GM19328 (cell line): Measurements from ENCODE around the gene ELMO1.

Source experiments
- ATAC-seq: cut with Tn5 transposase; IDR thresholded peaks from one replicate; pipeline ENCODE4 v1.9.1; 2021; ENCODE audit warnings: mild to moderate bottlenecking, moderate library complexity; ENCODE audit not compliant: unreplicated experiment

The ELMO1 gene

DNA sequence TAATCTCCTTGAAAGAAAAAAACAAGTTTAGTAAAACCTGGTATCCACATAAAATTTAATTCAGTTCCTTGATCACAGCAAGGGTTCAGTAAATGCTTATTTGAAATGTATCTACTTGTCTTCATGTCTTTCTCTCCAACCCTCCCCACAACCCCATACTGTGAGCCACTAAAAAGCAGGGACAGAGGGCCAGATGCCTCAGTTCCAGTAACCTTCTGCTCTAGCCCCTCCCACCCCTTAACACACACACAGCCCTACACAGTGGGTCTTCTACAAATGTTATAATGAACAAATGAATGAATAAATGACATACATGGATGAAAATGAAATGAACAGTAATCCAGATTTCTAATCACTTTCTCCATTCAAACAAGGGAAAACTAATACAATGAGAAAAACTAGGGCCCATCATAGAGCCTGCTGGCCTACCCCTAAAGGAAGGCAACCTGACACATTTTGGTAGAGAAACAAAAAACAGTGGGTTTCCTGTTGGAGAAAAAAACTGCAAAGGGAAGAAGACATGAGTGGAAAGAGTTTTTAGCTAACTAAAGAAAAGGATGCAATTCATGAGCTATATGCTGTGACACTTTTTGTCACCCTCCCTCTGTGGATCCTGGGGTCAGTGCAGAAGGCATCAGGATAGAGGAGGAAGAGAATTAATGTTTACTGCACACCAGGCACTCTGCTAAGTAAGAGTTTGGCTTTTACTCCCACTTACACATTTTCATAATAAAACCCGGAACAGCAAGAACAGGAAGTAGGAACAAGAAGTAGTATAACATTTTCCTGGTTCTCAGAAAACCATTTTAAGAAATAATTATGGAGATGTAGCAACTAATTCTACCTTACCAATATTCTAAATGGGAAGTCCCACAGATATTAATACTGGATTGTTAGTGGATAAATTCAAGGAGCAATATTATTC, 38.1 kb downstream of the ELMO1 start:
- no peak for ATAC-seq

DNA sequence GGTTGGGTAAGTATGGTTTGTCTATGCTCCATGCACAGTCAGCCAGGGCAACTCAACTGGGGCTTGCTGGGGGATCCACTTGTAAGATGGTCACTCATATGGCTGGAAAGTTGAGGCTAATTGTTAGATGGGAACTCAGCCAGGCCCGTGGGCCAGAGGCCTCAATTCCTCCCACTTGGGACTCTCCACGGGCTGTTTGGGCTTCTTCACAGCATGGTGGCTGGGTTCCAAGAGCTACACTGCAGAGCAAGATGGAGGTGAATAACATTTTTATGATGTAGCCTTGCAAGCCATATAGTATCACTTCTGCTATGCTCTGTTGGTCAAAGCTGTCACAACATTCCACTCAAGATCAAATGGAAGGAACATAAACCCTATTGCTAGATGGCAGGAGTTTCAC, 39.2 kb downstream of the ELMO1 start:
- no peak for ATAC-seq

DNA sequence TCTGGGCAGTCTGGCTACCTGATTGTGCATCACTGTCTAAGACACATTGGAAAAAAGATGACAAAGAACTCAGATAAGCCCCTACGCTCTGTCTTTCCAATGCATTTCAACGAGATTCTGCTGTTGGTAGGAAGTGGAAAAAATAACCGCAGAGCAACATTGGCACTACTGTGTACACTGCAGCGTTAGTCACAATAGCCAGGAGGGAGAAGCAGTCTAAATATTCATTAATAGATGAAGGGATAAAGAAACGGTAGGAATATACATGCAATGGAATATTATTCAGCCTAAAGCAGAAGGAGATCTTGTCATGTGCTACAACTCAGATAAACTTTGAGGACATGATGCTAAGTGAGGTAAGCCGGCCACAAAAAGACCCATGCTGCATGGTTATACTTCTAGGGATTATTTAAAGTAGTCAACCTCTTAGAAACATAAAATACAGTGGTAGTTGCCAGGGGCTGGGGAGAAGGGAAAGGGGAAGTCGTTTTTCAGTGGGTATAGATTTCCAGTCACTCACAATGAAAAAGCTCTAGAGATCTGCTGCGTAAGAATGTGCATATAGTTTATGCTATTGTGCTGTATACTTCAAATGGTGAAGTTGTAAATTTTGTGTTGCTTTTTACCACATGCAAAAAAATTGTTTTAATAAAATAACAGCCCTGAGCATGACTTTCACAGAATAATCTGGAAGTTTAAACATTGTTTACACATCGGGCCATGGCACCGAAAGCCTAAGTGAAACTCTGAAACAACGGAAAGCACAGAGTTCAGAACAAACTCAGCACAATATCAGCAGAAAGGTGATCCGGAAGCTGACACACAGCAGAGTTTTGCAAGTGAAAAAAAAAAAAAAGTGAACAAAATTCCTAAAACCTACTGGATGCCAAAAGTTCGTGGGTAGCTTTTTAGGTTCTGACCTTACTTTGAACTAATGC, 40.1 kb downstream of the ELMO1 start:
- no peak for ATAC-seq

DNA sequence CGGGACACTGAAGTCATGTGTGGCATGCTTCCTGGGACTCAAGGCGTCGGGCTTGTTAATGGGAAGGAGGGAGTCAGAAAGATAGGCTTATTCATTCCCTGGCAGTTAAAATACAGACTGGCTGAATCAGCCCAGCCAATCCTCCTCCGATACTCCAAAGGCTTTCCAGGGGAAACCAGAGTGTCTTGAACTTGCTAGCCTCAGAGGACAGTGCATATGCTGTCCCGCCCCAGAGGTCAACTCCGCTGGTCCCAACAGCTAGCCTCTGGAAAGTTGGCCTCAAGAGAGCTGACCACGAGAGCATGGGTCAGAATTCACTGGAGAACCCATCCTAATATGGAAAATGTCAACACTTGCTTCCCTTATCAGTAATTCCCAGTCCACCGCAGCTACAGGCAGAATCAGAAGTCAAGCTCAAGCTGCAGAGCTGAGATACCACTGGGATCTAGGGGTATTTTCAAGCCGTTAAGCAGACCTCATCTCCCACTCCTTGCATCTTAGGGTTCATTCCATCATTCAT, 43.0 kb downstream of the ELMO1 start:
- ATAC-seq: no peak

DNA sequence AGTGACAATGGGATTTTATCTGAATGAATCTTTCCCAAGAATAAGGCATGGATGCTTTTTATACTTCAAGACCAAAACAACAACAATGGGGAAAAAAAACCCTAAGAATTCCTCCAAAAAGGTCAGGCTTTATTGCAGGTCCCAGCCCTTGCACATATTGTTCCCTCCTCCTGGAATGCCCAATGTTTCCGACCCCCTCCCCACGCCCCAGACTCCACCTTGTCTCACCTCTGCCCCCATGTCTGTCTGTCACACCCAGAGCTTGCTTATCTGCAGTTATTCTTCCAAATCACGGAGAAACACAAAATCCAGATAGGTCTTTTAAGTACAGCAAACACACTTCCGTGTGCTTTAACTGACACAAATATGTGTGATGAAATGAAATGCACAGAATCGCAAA, 43.5 kb downstream of the ELMO1 start:
- no peak for ATAC-seq

DNA sequence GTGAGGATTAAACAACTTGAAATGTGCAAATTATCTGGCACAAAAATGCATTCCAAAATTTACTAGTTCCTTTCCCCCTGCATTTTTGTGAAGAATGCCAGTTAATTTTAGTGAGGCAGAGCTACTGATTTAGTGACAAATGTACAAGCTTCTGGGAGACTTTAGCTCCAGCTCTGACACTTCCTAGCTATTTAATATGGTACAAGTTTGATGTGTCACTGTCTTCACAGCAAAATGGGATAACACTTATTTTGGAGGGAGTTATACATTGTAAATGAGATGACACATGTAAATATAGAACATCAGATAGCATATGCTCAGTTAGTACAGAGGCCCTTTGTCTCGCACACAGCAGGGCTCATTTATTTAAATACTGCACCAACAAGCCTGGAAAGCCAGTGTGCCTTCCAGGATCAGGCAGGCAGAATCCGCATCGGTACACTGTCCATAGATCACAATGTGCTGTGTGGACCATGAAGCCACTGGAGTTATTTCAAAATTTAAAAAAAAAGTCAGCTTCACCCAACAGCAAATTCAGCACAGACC, 48.7 kb downstream of the ELMO1 start:
- no peak for ATAC-seq

DNA sequence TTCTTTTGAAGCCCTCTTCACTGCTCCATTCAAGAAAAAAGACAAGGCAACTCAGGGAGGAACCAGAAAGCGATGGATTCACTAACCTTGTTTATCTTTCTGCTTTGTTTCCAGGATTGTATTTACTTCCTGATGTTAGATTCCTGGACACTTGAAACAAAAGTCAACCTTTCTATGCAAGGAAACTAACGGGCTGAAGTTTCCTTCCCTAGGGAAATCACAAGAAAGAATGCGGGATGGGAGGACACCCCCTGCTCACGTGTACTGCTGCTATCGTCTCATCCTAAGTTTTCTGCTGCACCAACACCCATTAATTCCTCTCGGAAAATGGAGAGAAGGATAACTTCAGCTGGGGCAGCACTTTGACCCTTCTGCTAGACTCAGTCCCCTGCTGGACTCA, 50.3 kb downstream of the ELMO1 start:
- no peak for ATAC-seq

DNA sequence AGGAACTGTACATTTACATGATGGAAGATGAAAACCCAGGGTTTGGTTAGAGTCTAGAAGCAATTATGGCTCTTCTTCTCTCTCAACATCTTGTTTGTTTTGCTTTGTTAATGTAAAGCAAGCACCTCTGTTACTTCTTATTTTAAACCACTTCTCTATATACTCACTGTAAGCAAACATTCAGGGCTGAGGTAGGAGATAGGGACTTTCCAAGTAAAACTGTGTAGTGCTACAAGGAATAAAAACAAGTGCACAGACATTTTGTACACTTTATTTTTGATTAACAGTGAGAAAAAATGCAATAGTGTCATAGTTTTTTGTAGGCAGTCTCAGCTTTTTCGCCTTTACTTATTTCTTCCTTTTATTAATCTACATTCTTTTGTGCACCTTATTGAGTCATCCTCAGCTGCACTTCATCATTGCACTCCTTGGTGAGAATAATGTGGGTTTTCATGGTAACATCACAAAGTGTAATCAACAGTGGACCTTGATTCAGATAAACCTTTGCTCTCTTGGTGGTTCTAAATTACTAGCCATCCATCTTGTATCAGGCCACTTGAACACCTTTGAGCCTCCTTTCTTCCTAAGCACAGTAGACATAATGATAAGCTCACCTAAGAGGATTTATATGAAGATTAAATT, 52.9 kb downstream of the ELMO1 start:
- no peak for ATAC-seq

DNA sequence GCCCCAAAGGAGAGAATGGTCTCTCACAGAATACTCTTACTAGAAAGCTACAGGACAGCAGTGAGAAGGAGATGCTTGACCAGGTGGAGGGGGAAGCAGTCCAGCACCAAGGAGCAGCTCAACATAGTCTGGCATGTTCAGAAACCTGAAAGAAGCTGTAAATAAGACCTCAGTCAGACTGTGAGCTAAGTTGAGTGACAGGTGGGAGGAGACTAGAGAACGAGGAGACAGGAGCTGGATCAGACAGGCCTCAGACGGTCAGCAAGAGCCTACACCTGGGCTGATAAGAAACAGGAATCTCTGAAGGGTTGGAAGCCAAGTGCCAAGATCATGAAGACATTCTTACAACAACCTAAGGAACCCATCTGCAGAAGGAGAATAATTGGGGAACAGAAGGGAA, 54.5 kb downstream of the ELMO1 start:
- ATAC-seq: no peak

DNA sequence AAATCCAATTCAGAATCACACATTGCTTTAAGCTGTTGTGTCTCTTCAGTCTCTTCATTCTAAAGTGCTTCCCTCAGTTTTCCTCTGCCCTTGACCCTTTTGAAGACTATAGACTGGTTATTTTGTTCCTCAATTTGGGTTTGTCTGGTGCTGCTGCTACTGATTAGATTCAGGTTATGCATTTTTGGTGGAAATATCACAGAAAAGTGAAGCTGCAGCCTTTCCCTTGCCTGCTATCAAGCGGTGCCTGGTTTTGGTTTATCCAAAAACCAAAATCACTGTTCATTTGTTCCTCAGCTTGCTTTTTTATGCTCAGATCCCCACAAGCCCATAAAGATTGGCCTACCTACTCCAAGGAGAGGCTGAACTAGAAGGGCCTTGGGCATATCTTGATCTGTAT, 55.2 kb downstream of the ELMO1 start:
- ATAC-seq: no peak

DNA sequence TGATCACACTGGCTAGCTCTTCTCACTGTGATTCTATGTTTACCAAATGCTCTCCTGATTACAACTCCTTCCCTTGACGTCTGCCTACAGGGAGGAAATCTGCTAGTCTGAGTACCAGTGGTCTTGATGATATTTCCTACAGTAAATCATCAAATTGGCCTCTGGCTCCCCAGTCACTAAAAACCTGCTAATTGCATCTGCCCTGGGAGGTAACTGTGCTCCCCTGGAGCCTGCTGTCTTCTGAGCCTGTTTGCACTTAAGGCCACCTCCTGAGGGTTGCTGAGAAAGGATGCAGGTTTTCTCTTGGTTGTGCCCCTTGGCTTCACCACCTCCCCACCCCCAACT, 56.0 kb downstream of the ELMO1 start:
- ATAC-seq: no peak

DNA sequence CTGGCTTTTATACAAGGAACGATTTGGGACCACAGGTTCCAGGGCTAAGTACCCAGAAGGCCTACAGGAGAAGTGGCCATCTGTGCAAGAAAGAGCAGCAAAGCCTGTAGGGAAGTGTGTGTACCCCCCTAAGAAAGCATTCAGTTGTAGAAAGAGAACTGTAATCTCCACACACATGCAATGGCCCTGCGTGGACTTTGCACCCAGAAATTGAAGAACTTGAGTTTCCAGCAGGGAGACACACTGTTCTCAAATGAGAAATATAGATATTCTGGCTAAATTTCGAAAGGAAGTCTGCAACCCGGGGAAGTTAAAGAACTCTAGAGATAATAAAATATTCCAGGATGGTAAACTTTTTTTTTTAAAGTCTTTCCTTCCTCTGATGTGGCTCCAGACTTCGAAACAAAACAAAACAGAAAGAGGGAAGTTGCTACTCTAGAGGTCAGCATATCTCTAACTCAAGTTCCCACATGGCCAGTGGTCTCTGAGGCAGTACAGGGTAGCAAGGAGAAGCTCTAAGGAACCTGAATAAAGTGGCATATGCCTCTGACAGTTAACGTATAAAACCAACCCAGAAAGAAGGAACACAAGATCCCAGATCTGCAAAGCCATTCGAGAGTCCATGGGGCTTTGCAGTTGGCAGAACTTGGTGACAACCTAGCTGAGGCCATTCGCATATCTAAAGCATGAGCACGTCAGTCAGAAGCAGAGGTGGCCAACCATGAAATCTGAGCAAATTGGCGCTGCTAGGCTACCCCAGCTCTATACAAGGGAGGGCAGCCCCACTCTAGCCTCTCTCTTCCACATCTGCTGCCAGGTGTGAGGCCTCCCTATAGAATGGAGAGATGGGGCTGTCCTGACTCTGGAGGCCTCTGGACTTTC, 56.6 kb downstream of the ELMO1 start:
- no peak for ATAC-seq

DNA sequence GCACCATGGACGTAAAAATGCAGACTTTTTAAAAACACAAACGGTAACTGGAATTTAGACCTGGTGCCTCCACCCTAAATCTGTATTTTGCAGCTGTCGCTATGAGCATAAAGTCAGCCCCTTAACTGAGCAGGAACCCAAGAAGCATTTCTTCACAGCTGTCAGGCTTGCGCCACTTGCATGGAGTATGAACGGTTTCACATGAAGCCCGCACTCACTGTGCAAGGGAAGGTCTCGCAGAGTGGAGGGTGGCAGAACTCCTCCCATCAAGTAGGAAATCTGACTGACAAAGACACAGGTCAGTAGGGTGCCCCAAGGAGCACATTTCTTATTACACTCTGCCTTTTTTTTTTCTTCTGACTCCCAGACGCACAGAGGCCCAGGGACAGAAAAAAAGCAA, 58.5 kb downstream of the ELMO1 start:
- ATAC-seq: no peak

DNA sequence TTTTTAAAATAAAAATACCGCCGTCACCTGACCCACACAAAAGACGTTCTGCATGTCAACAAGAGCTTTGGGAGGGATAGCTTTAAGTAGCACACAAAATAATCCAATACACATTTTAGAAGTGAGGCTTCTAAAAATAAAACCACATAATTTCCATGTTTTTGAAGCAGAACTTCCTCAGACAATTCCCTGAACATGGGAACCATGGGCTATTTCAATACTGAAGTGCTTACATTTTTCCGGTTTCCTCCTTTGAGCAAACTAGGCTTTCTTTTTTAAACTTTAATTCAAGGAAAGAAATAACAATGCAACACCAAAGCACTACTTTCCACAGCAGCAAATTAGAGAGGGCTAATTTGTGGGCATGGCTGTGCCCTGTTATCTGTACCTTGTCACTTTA, 59.9 kb downstream of the ELMO1 start:
- no peak for ATAC-seq

DNA sequence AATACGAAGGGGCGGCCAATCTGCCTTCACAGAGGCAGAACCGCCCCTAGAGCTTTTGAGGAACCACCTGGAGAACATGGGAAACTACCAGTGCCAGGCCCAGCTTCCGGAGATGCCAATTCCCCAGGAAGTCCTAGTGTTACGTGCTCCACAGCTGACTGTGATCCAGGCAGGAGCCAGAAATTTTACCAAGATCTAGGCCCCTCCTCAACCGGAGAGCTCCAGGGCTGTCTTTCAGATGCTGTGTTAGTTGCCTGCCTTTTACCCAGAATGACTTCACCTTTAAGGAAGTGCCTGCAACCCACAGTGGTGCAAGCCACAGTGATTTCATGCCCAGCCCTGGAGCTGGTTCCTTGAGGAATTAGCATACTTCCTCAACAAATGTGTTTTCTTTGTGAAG, 62.9 kb downstream of the ELMO1 start:
- ATAC-seq: no peak

DNA sequence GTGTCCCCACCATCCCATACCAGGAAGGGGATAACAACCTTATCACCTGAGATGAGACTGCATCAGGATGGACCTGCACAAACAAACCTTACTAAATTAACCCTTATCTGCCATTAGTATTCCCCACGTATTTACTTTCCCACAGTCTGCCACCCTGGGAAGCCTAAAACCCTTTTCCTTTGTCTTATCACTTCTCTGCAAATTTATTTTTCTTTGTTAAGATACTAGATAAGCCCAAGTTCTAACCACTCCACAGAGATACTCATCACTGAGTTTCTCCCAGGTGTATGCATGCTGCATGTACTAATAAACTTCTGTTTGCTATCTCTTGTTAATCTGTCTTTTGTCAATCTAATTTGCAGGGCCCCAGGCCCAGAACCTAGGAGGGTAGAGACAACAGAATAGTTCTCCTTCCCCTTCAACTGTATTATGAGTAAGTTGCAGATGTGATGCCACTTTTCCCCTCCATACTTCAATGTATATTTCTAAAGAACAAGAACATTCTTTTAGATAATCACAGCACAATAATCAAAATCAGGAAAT, 66.0 kb downstream of the ELMO1 start:
- no peak for ATAC-seq

DNA sequence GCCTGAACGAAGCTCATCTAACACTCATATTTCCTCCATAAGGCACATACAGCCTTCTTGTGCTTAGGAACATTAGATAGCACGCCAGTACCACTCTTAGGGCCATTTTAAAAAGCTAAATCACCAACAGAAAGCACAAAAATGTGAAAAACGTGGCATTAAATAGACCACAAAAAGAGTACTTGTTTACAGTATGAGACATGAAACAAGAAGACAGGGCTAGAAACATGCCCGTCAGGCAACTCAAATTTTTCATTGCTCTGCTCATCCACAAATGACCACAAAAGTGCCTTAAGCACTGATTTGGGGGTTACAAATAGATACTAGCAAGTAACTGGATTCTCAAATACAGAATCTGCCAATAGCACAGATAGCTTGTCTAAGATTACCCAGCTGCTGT, 67.8 kb downstream of the ELMO1 start:
- ATAC-seq: no peak

DNA sequence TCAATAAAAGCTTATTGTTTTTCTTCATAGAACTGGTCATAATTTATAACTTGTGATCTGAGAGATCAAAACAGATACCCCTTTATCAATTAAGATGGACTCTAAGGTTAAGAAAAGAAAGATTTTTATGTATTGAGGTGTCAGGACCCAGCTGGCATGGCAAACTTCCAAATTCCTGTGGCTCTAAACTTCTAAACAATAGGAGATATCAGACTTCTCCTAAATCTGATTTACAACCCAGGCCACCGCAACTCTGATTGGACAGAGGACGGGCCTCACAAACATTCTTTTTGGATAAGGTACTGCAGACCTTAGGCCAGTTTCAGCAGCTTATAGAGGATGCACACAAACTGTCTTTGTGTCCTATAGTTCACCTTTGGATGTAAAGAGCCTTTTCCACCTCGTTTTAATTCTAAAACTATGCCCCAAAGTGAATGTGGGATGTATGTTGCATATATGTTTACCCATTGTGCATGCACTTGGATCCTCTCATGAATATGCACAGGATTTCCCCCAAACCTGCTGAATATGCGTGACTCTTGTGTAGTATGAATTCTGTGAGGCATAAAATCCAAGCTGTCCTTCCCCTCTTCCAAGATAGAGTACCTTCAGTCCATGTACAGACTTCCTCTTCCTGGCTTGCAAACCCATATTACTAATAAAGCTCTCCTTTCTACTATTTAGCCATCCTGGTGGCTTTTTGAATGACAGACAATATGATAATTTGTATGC, 69.0 kb downstream of the ELMO1 start:
- no peak for ATAC-seq

DNA sequence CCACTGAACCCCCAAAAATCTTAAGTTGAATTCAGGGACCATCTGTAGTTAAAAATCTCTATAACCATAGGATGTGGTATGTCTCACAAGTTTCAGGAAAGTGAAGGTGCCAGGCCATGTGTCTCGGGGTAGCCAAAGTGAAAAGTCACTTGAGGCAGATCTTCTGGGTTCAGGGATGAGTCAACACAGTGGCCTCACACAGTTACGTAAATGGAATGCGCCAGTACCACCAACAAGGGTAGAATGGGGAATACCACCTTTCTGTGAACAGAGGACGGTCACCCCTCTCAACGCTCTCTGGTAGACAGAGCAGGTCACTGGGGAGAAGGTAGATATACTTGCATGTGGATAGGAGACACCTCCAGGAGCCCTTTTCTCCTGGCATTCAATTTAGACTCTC, 71.4 kb downstream of the ELMO1 start:
- no peak for ATAC-seq
